HAP-1 (cell line): ENCODE measurements around the gene MAPKAPK2.

Experiments used
- DNase-seq, 2 experiments: peaks; one replicate each; pipeline ENCODE4 v3.0.0-alpha.2; 2016 to 2020; ENCODE audit warnings: low spot score in 2 of 2
- H3K27me3 ChIP-seq: fragments of 250-450 bp; sonication (Bioruptor Pico); 2 replicates; pipeline ENCODE4 v1.5.1; 2020; ENCODE audit warnings: low read depth, mild to moderate bottlenecking, moderate library complexity
- H3K36me3 ChIP-seq: fragments of 250-450 bp; sonication (Bioruptor Pico); replicated peaks from 2 replicates; pipeline ENCODE4 v1.5.1; 2020; ENCODE audit warnings: mild to moderate bottlenecking
- H3K4me1 ChIP-seq: fragments of 250-450 bp; sonication (Bioruptor Pico); 2 replicates; pipeline ENCODE4 v1.5.1; 2020; ENCODE audit warnings: mild to moderate bottlenecking
- H3K4me3 ChIP-seq: fragments of 250-450 bp; sonication (Bioruptor Pico); 2 replicates; pipeline ENCODE4 v1.5.1; 2020; ENCODE audit warnings: mild to moderate bottlenecking, moderate library complexity
- H3K9me3 ChIP-seq: fragments of 250-450 bp; sonication (Bioruptor Pico); 2 replicates; pipeline ENCODE4 v1.5.1; 2020; ENCODE audit warnings: mild to moderate bottlenecking, moderate library complexity
- in situ Hi-C: fragments of 300-500 bp; cut with MboI; formaldehyde crosslinking; loops from 3 replicates; pipeline ENCODE4 v1.14.3; 2020; ENCODE audit warnings: low sequenced_read_pairs, inconsistent platforms, mixed read lengths

Gene MAPKAPK2

DNA sequence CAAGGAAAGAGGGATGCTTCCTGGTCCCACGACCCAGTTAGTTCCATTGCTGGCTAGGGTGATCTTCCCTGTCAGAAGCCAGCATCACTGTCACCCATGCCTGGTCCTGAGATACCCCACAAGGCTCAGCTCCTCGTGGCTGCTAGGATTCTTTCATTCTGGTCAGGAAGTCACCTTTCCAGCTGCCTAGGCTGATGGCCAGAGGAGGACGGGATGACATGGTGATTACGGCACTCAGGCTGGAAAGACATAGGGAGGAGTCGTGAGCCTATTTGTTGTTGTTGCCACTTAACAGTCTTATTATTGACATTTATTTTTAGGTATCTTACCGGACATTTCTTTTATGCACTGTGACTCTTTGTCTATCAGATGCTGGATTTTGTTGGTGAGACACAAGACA lies 20.0 kb upstream of the MAPKAPK2 start:
- Histone ChIP-seq H3K27me3 (peaks cover 34% of the 10 kb centered on the region), H3K4me3 (no peak overlapping the region), H3K4me1 (no peaks in the 10 kb centered on the region; the same call in 1 of the 2 replicates), H3K36me3 (no peaks in the 10 kb centered on the region), H3K9me3 (no peaks in the 10 kb centered on the region)
- in situ Hi-C loops: loop anchor here (5.0 kb wide), 1 partner anchor 177 kb away; no protein-coding TSS in a partner anchor
- DNase-seq: no peak

GRCh38 chr1:206666031-206666561 lies 18.6 kb upstream of the MAPKAPK2 start:
- H3K4me3 ChIP-seq: no peak overlapping the region
- no peak for DNase-seq
- in situ Hi-C loops: no loop called here
- H3K27me3 ChIP-seq: peaks cover 34% of the 10 kb centered on the region
- H3K9me3 ChIP-seq: no peaks in the 10 kb centered on the region
- H3K36me3 ChIP-seq: no peaks in the 10 kb centered on the region
- H3K4me1 ChIP-seq: no peaks in the 10 kb centered on the region; the same call in 1 of the 2 replicates

- DNase-seq: no peak
- Histone ChIP-seq H3K36me3 (no peaks in the 10 kb centered on the region), H3K27me3 (peaks cover 34% of the 10 kb centered on the region), H3K4me3 (no peak overlapping the region), H3K4me1 (peaks cover 1% of the 10 kb centered on the region; the same call in 1 of the 2 replicates), H3K9me3 (no peaks in the 10 kb centered on the region)
- in situ Hi-C loops: no loop called here
Observed at GRCh38 chr1:206666954-206667665, 17.6 kb upstream of the MAPKAPK2 start.

GRCh38 chr1:206668351-206668750 lies 16.4 kb upstream of the MAPKAPK2 start:
- DNase-seq: no peak
- no peak overlapping the region for H3K4me3 ChIP-seq
- no peaks in the 10 kb centered on the region for H3K9me3 ChIP-seq
- in situ Hi-C loops: no loop called here
- no peaks in the 10 kb centered on the region for H3K36me3 ChIP-seq
- H3K27me3 ChIP-seq: peaks cover 25% of the 10 kb centered on the region
- H3K4me1 ChIP-seq: peaks cover 7% of the 10 kb centered on the region; the same call in 1 of the 2 replicates

DNA sequence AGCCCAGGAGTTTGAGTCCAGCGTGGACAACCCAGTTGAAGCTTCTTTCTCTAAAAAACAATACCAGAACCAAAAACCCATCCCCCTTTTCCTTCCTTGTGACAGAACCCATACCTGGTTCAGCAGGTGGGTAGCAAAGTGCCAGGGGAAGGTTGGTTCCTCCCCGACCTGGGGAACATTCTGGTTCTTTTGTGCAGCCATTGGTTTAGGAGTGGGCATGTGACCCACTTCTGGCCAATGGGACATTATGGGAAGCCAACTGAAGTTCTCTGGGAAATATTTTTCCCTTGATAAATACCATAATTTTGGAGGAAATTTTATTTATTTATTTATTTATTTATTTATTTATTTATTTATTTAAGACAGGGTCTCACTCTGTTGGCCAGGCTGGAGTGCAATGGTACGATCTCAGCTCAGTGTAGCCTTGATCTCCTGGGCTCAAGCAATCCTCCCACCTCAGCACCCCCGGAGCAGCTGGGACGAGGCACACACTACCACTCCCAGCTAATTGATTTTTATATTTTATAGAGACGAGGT lies 15.8 kb upstream of the MAPKAPK2 start:
- no peak for DNase-seq
- peaks cover 7% of the 10 kb centered on the region; the same call in 1 of the 2 replicates for H3K4me1 ChIP-seq
- H3K4me3 ChIP-seq: no peak overlapping the region
- no peaks in the 10 kb centered on the region for H3K9me3 ChIP-seq
- peaks cover 20% of the 10 kb centered on the region; the same call in 1 of the 2 replicates for H3K27me3 ChIP-seq
- in situ Hi-C loops: no loop called here
- H3K36me3 ChIP-seq: no peaks in the 10 kb centered on the region

GRCh38 chr1:206672011-206672688 lies 12.6 kb upstream of the MAPKAPK2 start:
- H3K4me3 ChIP-seq: no peak overlapping the region
- peak; percentile 32 to 41 for DNase-seq
- H3K4me1 ChIP-seq: peaks cover 7% of the 10 kb centered on the region; the same call in 1 of the 2 replicates

DNA sequence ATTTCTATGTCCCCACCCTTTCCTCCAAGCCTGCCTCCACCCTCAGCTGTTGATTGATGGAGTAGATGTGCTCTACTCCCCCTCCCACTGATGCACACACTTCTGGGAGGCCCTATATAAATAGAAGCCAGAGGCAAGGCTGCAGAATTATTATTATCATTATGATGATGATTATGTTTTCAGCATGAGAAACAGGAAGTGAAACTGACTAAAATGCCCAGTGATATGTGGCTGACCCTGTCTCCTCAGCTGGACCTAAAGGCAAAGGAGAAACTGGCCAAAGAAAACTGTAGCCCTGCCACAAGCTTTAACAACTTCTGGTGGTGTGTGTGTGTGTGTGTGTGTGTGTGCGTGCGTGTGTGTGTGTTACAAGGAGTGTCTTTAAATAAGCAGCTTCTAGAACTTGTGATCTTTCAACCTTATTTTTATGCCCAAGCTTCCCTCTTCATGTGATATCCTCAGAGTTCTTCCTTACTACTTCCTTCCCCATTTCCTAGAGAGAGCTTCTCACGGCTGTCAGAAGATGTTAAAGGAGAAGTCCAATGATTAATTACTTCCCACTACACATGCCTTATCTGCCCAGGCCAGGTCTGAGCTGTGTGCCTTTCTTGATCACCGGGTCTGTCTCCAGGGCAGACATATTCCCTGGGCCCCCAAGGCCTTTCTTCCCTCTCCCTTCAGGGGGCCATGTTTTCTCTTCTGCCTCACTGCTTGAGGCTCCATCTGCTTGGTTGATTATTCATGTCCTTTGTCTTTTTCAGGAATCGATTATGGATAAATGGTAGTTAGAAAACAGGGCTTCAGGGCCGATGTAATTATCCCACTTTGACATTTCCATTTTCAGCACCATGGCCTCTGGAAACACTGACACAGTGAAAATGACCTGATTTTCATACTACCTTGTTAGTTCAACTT lies 11.6 kb upstream of the MAPKAPK2 start:
- in situ Hi-C loops: no loop called here
- H3K4me1 ChIP-seq: peaks cover 7% of the 10 kb centered on the region; the same call in 1 of the 2 replicates
- H3K9me3 ChIP-seq: no peaks in the 10 kb centered on the region
- no peaks in the 10 kb centered on the region for H3K27me3 ChIP-seq
- no peak overlapping the region for H3K4me3 ChIP-seq
- H3K36me3 ChIP-seq: no peaks in the 10 kb centered on the region
- DNase-seq: no peak

More at GRCh38 chr1:206672011-206672688, 12.6 kb upstream of the MAPKAPK2 start:
- H3K9me3 ChIP-seq: no peaks in the 10 kb centered on the region
- H3K36me3 ChIP-seq: no peaks in the 10 kb centered on the region
- in situ Hi-C loops: no loop called here
- no peaks in the 10 kb centered on the region for H3K27me3 ChIP-seq

DNA sequence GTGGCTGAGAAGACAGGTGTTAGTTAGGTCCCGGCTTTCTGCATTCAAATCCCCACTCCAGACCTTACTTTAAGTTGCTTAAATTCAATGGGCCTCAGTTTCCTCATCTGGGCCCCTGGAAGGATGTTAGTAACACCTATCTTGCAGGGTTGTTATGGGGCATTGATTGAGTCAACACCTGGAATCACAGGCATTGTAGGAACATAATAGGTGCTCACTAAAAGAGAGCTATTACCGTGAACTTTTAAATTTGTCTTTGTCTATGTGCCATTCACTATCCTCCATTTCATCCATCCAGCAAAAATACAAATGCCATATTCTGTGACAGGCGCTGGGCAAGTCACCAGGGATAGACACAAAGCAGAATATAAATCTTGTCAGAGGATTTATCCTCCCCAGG lies 10.5 kb upstream of the MAPKAPK2 start:
- Histone ChIP-seq H3K36me3 (no peaks in the 10 kb centered on the region), H3K4me3 (no peak overlapping the region), H3K27me3 (peaks cover 4% of the 10 kb centered on the region; the same call in 1 of the 2 replicates), H3K4me1 (peaks cover 7% of the 10 kb centered on the region; the same call in 1 of the 2 replicates), H3K9me3 (no peaks in the 10 kb centered on the region)
- DNase-seq: no peak
- in situ Hi-C loops: no loop called here

DNA sequence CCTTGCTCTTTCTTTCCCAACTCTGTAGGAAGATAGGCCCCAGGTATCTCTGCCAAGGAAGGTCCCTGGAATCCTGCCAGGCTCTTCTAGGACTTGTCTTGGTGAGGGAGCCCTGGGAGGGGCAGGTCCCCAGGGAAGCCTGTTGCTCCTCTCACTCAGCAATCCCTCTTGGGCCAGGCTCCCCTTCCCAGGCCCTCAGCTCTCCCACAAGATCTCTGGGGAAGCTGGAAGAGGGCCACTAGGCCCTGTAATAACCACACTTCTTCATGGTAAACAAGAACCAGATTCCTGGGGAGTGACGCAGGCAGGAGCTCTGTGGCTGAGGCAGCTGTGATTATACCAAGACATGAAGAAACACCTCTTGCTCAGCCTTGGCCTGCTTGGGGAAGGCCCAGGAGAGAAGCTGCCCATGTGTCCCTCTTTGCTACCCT lies 9.9 kb upstream of the MAPKAPK2 start:
- peaks cover 4% of the 10 kb centered on the region; the same call in 1 of the 2 replicates for H3K27me3 ChIP-seq
- in situ Hi-C loops: no loop called here
- H3K4me3 ChIP-seq: no peak overlapping the region
- no peaks in the 10 kb centered on the region for H3K9me3 ChIP-seq
- no peaks in the 10 kb centered on the region for H3K36me3 ChIP-seq
- DNase-seq: no peak
- H3K4me1 ChIP-seq: peaks cover 7% of the 10 kb centered on the region; the same call in 1 of the 2 replicates

DNA sequence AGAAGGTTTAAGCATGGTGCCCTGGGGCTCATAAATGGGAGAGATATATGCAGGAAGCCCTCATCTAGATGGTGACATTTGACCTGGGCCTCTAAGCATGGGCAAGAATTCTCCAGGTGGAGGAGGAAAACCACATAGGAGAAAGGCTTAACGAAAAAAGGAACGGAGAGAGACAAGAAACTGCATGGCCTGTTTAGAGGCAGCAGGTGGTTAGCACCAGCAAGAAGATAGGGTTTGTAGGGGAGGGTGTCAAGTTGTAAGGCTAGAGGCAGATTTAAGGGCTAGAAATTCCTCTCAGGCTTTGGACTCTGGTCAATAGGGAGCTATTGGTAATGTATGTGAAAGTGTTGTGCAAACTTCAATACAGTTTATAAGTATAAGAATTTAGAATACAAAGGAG lies 8.2 kb upstream of the MAPKAPK2 start:
- peaks cover 11% of the 10 kb centered on the region for H3K27me3 ChIP-seq
- in situ Hi-C loops: no loop called here
- no peak for DNase-seq
- H3K36me3 ChIP-seq: no peaks in the 10 kb centered on the region
- H3K4me3 ChIP-seq: no peak overlapping the region
- H3K9me3 ChIP-seq: no peaks in the 10 kb centered on the region
- H3K4me1 ChIP-seq: peaks cover 7% of the 10 kb centered on the region; the same call in 1 of the 2 replicates

GRCh38 chr1:206678490-206678889 lies 6.2 kb upstream of the MAPKAPK2 start:
- Histone ChIP-seq H3K4me3 (no peak overlapping the region), H3K9me3 (no peaks in the 10 kb centered on the region), H3K36me3 (no peaks in the 10 kb centered on the region), H3K27me3 (peaks cover 12% of the 10 kb centered on the region), H3K4me1 (no peaks in the 10 kb centered on the region)
- DNase-seq: no peak
- in situ Hi-C loops: no loop called here

- Histone ChIP-seq H3K4me1 (no peaks in the 10 kb centered on the region), H3K36me3 (no peaks in the 10 kb centered on the region), H3K4me3 (no peak overlapping the region), H3K9me3 (no peaks in the 10 kb centered on the region), H3K27me3 (peaks cover 12% of the 10 kb centered on the region)
- in situ Hi-C loops: no loop called here
- DNase-seq: no peak
Observed at GRCh38 chr1:206679738-206680211, 4.9 kb upstream of the MAPKAPK2 start.

- Histone ChIP-seq H3K36me3 (no peaks in the 10 kb centered on the region), H3K4me1 (no peaks in the 10 kb centered on the region), H3K27me3 (peaks cover 12% of the 10 kb centered on the region), H3K4me3 (no peak overlapping the region), H3K9me3 (no peaks in the 10 kb centered on the region)
- DNase-seq: no peak
- in situ Hi-C loops: no loop called here
Observed at GRCh38 chr1:206680279-206680678, 4.4 kb upstream of the MAPKAPK2 start.
